ENCODE results near the gene TTC23. TPM values are rescaled to one million over a fixed set of nuclear protein-coding genes. Genes with fewer than 3 reads are reported as not detected.

TTC23 gene
- total and polyA plus RNA-seq, 7 donors = 2.1 to 11.2 (median 7.8) TPM

DNA sequence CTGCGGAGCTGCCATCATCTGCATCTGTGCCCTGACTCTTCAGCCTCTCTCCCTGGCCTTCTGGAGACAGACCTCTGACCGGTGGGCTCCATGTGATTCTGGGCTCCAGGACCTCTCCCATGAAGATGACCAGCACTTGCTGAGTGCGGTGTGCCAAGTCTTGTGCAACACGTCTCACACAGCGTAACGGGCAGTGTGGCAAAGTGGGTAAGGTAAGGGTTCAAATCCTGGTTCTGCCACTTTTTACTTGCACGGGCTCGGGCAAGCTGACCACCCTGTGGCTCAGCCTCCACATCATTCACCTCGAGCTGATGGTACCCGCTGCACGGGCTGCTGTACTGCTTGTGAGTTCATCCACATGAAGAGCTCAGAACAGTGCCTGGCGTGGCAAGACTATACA is 151.0 kb downstream of the TTC23 start:
- DNase-seq (no peak), ATAC-seq (peak; percentile 18 to 41 (median 33))
- no peaks in the 10 kb centered on the region for H3K36me3 ChIP-seq (ENCODE audit: insufficient read depth in 1 of 2, low read depth in 1 of 2)
- no peaks in the 10 kb centered on the region for H3K9me3 ChIP-seq
- no peak for TF ChIP-seq CTCF (IDR thresholded peaks at IDR 0.05)
- H3K4me3 ChIP-seq = peak overlapping the region; percentile 65
- H3K4me1 ChIP-seq = peaks cover 26% of the 10 kb centered on the region
- H3K27me3 ChIP-seq (ENCODE audit: insufficient read depth in 3 of 3, low read length in 2 of 3) = no peaks in the 10 kb centered on the region
- intact Hi-C loops (cut with DNase I) = no loop called here
- 65 to 90% (median 66%) methylated on average over 12 of the region's 12 CpGs for WGBS, 3 donors
- H3K27ac ChIP-seq = peak overlapping the region; percentile 83

- ATAC-seq = peak; percentile 53 to 78 (median 61)
Observed at GRCh38 chr15:99097441-99098410, 151.7 kb downstream of the TTC23 start.

GRCh38 chr15:99096894-99097426 is 152.4 kb downstream of the TTC23 start:
- Histone ChIP-seq H3K27ac (peak overlapping the region; percentile 83), H3K9me3 (no peaks in the 10 kb centered on the region), H3K27me3 (ENCODE audit: insufficient read depth in 3 of 3, low read length in 2 of 3) (no peaks in the 10 kb centered on the region), H3K36me3 (ENCODE audit: insufficient read depth in 1 of 2, low read depth in 1 of 2) (no peaks in the 10 kb centered on the region), H3K4me1 (peaks cover 17% of the 10 kb centered on the region), H3K4me3 (no peak overlapping the region)
- peak in 3 of 4 donors; percentile 45 to 62 (median 46) for ATAC-seq
- no peak for DNase-seq
- intact Hi-C loops (cut with DNase I) = no loop called here
- no peak for TF ChIP-seq CTCF (IDR thresholded peaks at IDR 0.05)
- WGBS, 3 donors = 75 to 90% (median 84%) methylated on average over 11 of the region's 11 CpGs

More at GRCh38 chr15:99097441-99098410, 151.7 kb downstream of the TTC23 start:
- Histone ChIP-seq H3K27ac (peak overlapping the region; percentile 83), H3K4me1 (peaks cover 21% of the 10 kb centered on the region), H3K4me3 (peak overlapping the region; percentile 65), H3K36me3 (ENCODE audit: insufficient read depth in 1 of 2, low read depth in 1 of 2) (no peaks in the 10 kb centered on the region), H3K27me3 (ENCODE audit: insufficient read depth in 3 of 3, low read length in 2 of 3) (no peaks in the 10 kb centered on the region), H3K9me3 (no peaks in the 10 kb centered on the region)
- no peak for DNase-seq
- WGBS, 3 donors = 52 to 81% (median 67%) methylated on average over 14 of the region's 14 CpGs
- intact Hi-C loops (cut with DNase I) = no loop called here
- TF ChIP-seq CTCF (IDR thresholded peaks at IDR 0.05) = no peak

DNA sequence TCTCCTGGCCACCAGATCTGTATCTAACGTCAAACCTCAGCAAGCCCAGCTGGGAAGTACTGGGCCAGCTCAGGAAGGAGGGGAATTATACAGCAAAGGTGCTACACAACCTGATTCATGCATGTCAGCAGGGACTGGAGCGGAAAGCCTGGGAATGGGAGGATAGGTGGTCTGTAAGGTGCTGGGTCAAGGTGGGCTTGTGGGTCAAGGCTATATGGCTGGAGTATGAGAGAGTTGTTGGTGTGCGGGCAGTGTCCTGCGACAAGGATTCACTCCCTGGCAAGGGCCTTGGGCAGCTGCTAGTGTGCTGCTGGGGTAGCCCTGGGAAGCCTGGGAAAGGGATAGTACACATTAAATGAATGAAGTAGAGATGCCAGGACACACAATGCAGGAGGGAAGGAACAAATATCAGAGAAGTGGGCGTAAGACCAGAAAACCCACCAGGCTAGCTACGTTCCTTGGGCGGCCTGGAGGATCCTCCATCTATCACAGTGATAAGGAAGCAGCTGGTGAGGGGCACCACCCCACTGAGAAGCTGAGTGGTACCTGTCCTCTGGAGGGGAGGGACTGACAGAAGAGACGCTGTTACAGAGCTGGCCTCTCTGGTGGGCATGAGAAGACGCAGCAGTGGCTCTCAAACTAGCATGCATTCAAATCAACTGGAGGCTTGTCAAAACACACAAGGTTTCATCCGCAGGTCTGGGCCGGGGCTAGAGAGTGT is 153.0 kb downstream of the TTC23 start:
- ATAC-seq (no peak), DNase-seq (no peak)
- 87 to 97% (median 92%) methylated on average over 11 of the region's 11 CpGs for WGBS, 3 donors
- Histone ChIP-seq H3K27me3 (ENCODE audit: insufficient read depth in 3 of 3, low read length in 2 of 3) (no peaks in the 10 kb centered on the region), H3K9me3 (no peaks in the 10 kb centered on the region), H3K4me1 (peaks cover 18% of the 10 kb centered on the region), H3K27ac (peak overlapping the region; percentile 83), H3K36me3 (ENCODE audit: insufficient read depth in 1 of 2, low read depth in 1 of 2) (no peaks in the 10 kb centered on the region), H3K4me3 (no peak overlapping the region)
- intact Hi-C loops (cut with DNase I) = no loop called here
- no peak for TF ChIP-seq CTCF (IDR thresholded peaks at IDR 0.05)
